Osteoblast (primary cell): ENCODE measurements around the gene POLR2I. TPM values are rescaled to one million over a fixed set of nuclear protein-coding genes. Genes with fewer than 3 reads are reported as not detected.

ENCODE experiments used
- DNase-seq: peaks from one replicate; pipeline ENCODE4 v3.0.0; 2011; ENCODE audit warnings: low spot score, mixed read lengths; ENCODE audit not compliant: insufficient read length; ENCODE audit errors: missing footprints
- H2AFZ ChIP-seq: 2 replicates; pipeline ENCODE4 v1.6.0; 2011; ENCODE audit warnings: mild to moderate bottlenecking, low read length
- H3K27ac ChIP-seq: 2 replicates; pipeline ENCODE4 v1.5.1; 2011; ENCODE audit warnings: mild to moderate bottlenecking, low read depth, low read length, moderate library complexity
- H3K27me3 ChIP-seq: 2 replicates; pipeline ENCODE4 v1.6.0; 2012; ENCODE audit warnings: mild to moderate bottlenecking, control low read depth, inconsistent platforms, low read length, moderate library complexity; ENCODE audit not compliant: insufficient read depth
- H3K36me3 ChIP-seq: 2 replicates; pipeline ENCODE4 v1.5.1; 2011; ENCODE audit warnings: mild to moderate bottlenecking, low read length, control low read depth, moderate library complexity; ENCODE audit not compliant: insufficient read depth
- H3K4me1 ChIP-seq: 2 replicates; pipeline ENCODE4 v1.5.1; 2011; ENCODE audit warnings: mild to moderate bottlenecking, low read length, control low read depth, moderate library complexity; ENCODE audit not compliant: insufficient read depth
- H3K4me2 ChIP-seq: 2 replicates; pipeline ENCODE4 v1.6.0; 2011; ENCODE audit warnings: mild to moderate bottlenecking, low read length; ENCODE audit not compliant: insufficient read depth
- H3K4me3 ChIP-seq: fragments of 200-600 bp; sonication (generic); 3 replicates; pipeline ENCODE4 v1.5.1; 2012; ENCODE audit warnings: mild to moderate bottlenecking, low read length, inconsistent platforms; ENCODE audit not compliant: insufficient read depth
- H3K79me2 ChIP-seq: 2 replicates; pipeline ENCODE4 v1.6.0; 2012; ENCODE audit warnings: mild to moderate bottlenecking, low read length, control low read depth, inconsistent platforms; ENCODE audit not compliant: insufficient read depth
- H3K9me3 ChIP-seq: 2 replicates; pipeline ENCODE4 v1.5.1; 2011; ENCODE audit warnings: low read depth, low read length, control low read depth
- H4K20me1 ChIP-seq: 2 replicates; pipeline ENCODE4 v1.6.0; 2012; ENCODE audit warnings: mild to moderate bottlenecking, low read length, control low read depth; ENCODE audit not compliant: insufficient read depth
- total RNA-seq: library from RNA; depleted of rRNA; stranded (reverse); fragments of >200 nt; gene quantifications from 2 replicates; pipeline ENCODE4 v1.2.3, GENCODE V29; 2012
- TF ChIP-seq, protein P1 (sequence below): IDR thresholded peaks from 2 replicates; pipeline ENCODE4 v1.5.1; 2011; ENCODE audit warnings: mild to moderate bottlenecking, low read depth, low read length, moderate library complexity; ENCODE audit errors: extremely low read depth

POLR2I gene
- total RNA-seq, 1 donor = 22.4 TPM

DNA sequence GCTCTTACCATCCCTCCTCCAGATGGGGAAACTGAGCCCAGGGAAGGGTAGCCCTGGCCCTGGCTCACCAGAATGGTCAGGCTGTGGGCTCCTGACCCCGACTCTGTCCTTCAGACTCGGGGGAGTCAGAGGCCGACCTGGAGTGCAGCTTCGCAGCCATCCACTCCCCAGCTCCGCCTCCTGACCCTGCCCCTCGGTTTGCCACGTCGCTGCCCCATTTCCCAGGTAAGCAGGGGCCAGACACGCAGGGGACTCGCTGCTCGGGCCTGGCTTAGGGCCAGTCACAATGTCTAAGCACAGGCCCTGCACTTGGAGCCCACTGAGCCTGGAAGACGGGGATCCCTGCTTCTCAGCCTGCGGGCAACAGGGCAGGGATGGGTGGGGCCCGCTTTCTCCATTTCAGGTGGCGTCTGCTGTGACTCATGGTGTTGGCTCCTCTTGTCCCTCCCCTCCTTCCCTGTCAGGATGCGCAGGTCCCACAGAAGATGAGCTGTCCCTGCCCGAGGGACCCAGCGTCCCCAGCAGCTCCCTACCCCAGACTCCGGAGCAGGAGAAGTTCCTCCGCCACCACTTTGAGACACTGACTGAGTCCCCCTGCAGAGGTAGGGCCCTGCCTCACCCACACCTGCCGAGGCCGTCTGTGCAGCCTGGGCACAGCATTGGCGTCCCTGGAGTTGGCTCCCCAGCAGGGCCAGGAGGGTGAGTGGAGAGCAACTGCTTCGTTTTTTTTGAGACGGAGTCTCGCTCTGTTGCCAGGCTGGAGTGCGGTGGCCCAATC lies 12.9 kb downstream of the POLR2I start:
- Histone ChIP-seq H3K27me3 (no peaks in the 10 kb centered on the region), H2AFZ (no peak overlapping the region), H3K9me3 (no peaks in the 10 kb centered on the region), H3K4me1 (no peaks in the 10 kb centered on the region), H3K4me3 (no peak overlapping the region), H3K4me2 (no peak overlapping the region), H3K36me3 (peaks cover 32% of the 10 kb centered on the region), H3K79me2 (no peaks in the 10 kb centered on the region), H3K27ac (no peak overlapping the region), H4K20me1 (no peaks in the 10 kb centered on the region)
- TF ChIP-seq, protein P1, sequence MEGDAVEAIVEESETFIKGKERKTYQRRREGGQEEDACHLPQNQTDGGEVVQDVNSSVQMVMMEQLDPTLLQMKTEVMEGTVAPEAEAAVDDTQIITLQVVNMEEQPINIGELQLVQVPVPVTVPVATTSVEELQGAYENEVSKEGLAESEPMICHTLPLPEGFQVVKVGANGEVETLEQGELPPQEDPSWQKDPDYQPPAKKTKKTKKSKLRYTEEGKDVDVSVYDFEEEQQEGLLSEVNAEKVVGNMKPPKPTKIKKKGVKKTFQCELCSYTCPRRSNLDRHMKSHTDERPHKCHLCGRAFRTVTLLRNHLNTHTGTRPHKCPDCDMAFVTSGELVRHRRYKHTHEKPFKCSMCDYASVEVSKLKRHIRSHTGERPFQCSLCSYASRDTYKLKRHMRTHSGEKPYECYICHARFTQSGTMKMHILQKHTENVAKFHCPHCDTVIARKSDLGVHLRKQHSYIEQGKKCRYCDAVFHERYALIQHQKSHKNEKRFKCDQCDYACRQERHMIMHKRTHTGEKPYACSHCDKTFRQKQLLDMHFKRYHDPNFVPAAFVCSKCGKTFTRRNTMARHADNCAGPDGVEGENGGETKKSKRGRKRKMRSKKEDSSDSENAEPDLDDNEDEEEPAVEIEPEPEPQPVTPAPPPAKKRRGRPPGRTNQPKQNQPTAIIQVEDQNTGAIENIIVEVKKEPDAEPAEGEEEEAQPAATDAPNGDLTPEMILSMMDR = no peak
- DNase-seq = peak; percentile 69

DNA sequence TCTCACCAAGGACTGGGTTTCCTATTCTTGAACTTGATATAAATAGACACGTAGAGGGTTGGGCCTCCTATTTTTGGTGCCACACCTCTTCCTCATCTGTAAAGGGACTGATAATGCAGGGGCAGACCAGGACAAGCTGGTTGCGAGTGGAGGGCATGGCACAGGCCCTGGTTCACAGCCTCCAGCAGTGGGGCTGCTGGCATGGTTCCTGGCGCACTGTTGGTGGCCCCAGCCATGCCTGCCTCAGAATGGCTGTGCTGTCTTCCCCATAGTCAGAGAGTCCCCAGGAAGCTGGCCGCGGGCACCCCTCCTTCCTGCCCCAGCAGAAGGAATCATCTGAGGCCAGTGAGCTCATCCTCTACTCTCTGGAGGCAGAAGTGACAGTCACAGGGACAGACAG lies 14.2 kb downstream of the POLR2I start:
- H3K36me3 ChIP-seq = peaks cover 32% of the 10 kb centered on the region
- no peaks in the 10 kb centered on the region for H3K4me1 ChIP-seq
- TF ChIP-seq, protein P1 = no peak
- H3K4me2 ChIP-seq = no peak overlapping the region
- no peak overlapping the region for H3K27ac ChIP-seq
- no peaks in the 10 kb centered on the region for H3K9me3 ChIP-seq
- H3K27me3 ChIP-seq = no peaks in the 10 kb centered on the region
- no peak overlapping the region for H3K4me3 ChIP-seq
- no peak overlapping the region for H2AFZ ChIP-seq
- H3K79me2 ChIP-seq = no peaks in the 10 kb centered on the region
- DNase-seq = peak; percentile 36
- no peaks in the 10 kb centered on the region for H4K20me1 ChIP-seq

DNA sequence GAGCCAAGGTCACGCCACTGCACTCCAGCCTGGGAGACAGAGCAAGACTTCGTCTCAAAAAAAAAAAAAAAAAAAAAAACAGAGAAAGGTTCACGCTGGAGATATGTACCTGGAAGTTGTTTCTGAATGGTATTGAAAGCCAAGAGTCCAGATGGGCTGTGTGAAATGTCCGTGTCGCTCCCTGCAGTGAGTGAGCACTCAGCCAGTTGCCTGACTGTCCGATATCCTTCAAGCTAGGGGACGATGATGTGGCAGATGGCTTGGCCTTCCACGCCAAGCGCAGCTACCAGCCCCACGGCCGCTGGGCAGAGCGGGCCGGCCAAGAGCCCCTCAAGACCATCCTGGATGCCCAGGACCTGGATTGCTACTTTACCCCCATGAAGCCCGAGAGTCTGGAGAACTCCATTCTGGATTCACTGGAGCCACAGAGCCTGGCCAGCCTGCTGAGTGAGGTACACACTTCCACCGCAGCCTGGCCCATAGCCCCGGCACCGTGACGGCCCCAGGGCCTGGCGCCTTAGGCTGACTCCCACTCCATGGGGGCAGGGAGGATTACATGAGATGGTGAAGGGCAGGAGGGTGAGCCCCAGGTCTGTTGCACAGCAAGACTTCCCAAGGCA lies 15.4 kb downstream of the POLR2I start:
- H3K4me3 ChIP-seq = no peak overlapping the region
- DNase-seq = peak; percentile 71
- no peak overlapping the region for H2AFZ ChIP-seq
- no peaks in the 10 kb centered on the region for H4K20me1 ChIP-seq
- H3K79me2 ChIP-seq = no peaks in the 10 kb centered on the region
- H3K36me3 ChIP-seq = peaks cover 27% of the 10 kb centered on the region
- H3K27me3 ChIP-seq = no peaks in the 10 kb centered on the region
- TF ChIP-seq, protein P1 = no peak
- no peak overlapping the region for H3K27ac ChIP-seq
- no peaks in the 10 kb centered on the region for H3K4me1 ChIP-seq
- H3K9me3 ChIP-seq = no peaks in the 10 kb centered on the region
- H3K4me2 ChIP-seq = no peak overlapping the region

DNA sequence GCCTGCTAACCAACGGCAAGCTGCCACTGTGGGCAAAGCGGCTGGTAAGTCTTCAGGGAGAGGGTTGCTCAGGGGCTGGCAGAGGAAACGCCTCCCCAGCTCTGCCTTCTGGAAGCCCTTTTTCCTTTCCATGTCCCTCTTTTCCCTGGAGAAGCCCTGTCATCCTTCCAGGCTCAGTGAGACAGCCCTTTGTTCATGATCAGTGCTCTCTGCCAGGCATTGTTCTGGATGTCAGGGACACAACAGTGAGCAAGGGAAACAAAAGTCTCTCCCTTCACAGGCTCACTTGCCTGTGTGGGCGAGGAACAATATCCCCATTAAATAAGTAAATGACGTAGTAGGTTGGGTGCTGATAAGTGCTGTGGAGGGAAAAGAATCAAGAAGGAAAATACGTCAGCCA lies 17.6 kb downstream of the POLR2I start:
- no peaks in the 10 kb centered on the region for H3K4me1 ChIP-seq
- DNase-seq = peak; percentile 59
- H3K79me2 ChIP-seq = no peaks in the 10 kb centered on the region
- no peak overlapping the region for H2AFZ ChIP-seq
- H3K4me2 ChIP-seq = no peak overlapping the region
- no peaks in the 10 kb centered on the region for H3K27me3 ChIP-seq
- H3K9me3 ChIP-seq = no peaks in the 10 kb centered on the region
- H3K36me3 ChIP-seq = peaks cover 33% of the 10 kb centered on the region
- no peak overlapping the region for H3K27ac ChIP-seq
- TF ChIP-seq, protein P1 = no peak
- H3K4me3 ChIP-seq = no peak overlapping the region
- no peaks in the 10 kb centered on the region for H4K20me1 ChIP-seq
